Hepatocyte (in vitro differentiated cells): ENCODE data around the gene ADAMTS20. TPM values are rescaled to one million over a fixed set of nuclear protein-coding genes. Genes with fewer than 3 reads are reported as not detected.
A peak's percentile ranks its signal among the peaks of the same experiment; 100 is the strongest.

Experiments
- DNase-seq: peaks from one replicate; pipeline ENCODE4 v3.0.0-alpha.2; 2016; ENCODE audit warnings: low spot score
- H2AFZ ChIP-seq: fragments of 200-600 bp; sonication (generic); 2 replicates; pipeline ENCODE4 v1.6.0; 2016; ENCODE audit warnings: antibody characterized with exemption, mild to moderate bottlenecking
- H3K27ac ChIP-seq: fragments of 200-600 bp; sonication (generic); 2 replicates; pipeline ENCODE4 v1.5.1; 2016; ENCODE audit warnings: mild to moderate bottlenecking
- H3K27me3 ChIP-seq: fragments of 200-600 bp; sonication (generic); 2 replicates; pipeline ENCODE4 v1.6.1; 2016
- H3K36me3 ChIP-seq: fragments of 200-600 bp; sonication (generic); replicated peaks from 2 replicates; pipeline ENCODE4 v1.5.1; 2016; ENCODE audit warnings: low read depth; ENCODE audit not compliant: insufficient read depth
- H3K4me1 ChIP-seq: fragments of 200-600 bp; sonication (generic); 2 replicates; pipeline ENCODE4 v1.5.1; 2016; ENCODE audit warnings: mild to moderate bottlenecking, moderate library complexity; ENCODE audit not compliant: insufficient read depth
- H3K4me2 ChIP-seq: fragments of 200-600 bp; sonication (generic); 2 replicates; pipeline ENCODE4 v1.6.0; 2016
- H3K4me3 ChIP-seq: fragments of 200-600 bp; sonication (generic); 2 replicates; pipeline ENCODE4 v1.5.1; 2016; ENCODE audit warnings: mild to moderate bottlenecking
- H3K79me2 ChIP-seq: fragments of 200-600 bp; sonication (generic); 2 replicates; pipeline ENCODE4 v1.6.0; 2017; ENCODE audit warnings: mild to moderate bottlenecking
- H3K9me2 ChIP-seq: fragments of 200-600 bp; sonication (generic); replicated peaks from 2 replicates; pipeline ENCODE4 v1.6.0; 2017; ENCODE audit warnings: mild to moderate bottlenecking; ENCODE audit not compliant: insufficient read depth
- H3K9me3 ChIP-seq: fragments of 200-600 bp; sonication (generic); 2 replicates; pipeline ENCODE4 v1.5.1; 2016; ENCODE audit warnings: low read depth, mild to moderate bottlenecking
- H4K20me1 ChIP-seq: fragments of 200-600 bp; sonication (generic); 2 replicates; pipeline ENCODE4 v1.6.0; 2016; ENCODE audit warnings: mild to moderate bottlenecking; ENCODE audit not compliant: insufficient read depth, poor library complexity, severe bottlenecking
- CTCF ChIP-seq: fragments of 200-600 bp; sonication (generic); IDR thresholded peaks from 2 replicates; pipeline ENCODE4 v1.5.1; 2016; ENCODE audit warnings: antibody characterized with exemption, mild to moderate bottlenecking; ENCODE audit not compliant: poor library complexity
- EZH2 ChIP-seq: fragments of 200-600 bp; sonication (generic); IDR thresholded peaks from 2 replicates; pipeline ENCODE4 v1.6.1; 2016; ENCODE audit warnings: antibody characterized with exemption, mild to moderate bottlenecking, borderline replicate concordance
- EZH2phosphoT487 ChIP-seq: fragments of 200-600 bp; sonication (generic); IDR thresholded peaks from one replicate; pipeline ENCODE4 v1.6.1; 2018; ENCODE audit warnings: antibody characterized with exemption, mild to moderate bottlenecking, low read depth, moderate library complexity; ENCODE audit not compliant: unreplicated experiment, severe bottlenecking
- WGBS: methylation state at CpG from one replicate; pipeline ENCODE4 v1.1.6; 2016; ENCODE audit warnings: low lambda C conversion rate; ENCODE audit errors: missing lambda C conversion rate; 5-methylcytosine and 5-hydroxymethylcytosine counted together
- polyA plus RNA-seq: library from polyadenylated mRNA; unstranded; fragments of >200 nt; fragmentation: Nextera tagmentation; extraction: Ambion mirVana; gene quantifications from 2 replicates; pipeline ENCODE4 v1.2.1, GENCODE V29; 2016
- total RNA-seq: library from RNA; depleted of rRNA; stranded (reverse); fragments of >200 nt; gene quantifications from 2 replicates; pipeline ENCODE4 v1.2.3, GENCODE V29; 2014

ADAMTS20 gene
- total and polyA plus RNA-seq, 2 experiments from 2014 or later, result 0.47 to 1.2 TPM

DNA sequence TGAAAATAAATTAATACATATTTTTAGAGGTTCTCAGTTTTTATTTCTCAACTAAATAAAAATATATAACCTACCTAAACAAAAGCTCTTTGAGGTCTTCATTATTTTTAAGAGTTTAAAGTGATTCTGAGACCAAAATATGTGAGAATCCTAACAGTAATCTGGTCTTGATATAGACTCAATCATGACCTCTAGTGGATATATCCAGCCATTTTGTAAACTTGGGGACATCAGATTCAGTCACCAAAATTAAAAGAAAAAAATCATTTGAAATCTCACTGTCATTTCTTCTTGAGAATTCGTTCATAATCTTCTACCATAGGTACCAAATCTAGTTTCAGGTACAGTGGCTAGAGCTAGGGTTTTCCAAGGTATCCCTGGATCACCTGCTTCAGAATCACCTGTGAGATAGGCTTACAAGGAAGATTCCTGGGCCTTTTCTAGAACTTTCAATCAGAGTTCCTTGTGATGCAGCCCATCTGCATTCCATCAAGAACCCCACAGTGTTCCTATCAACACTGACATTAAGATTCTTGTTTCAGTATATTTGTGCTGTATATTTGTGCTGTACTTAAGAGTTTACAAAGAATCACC is 214.9 kb downstream of the ADAMTS20 start:
- TF ChIP-seq EZH2, result no peak
- TF ChIP-seq CTCF, result peak; percentile 65
- no peaks in the 10 kb centered on the region for H3K9me3 ChIP-seq
- no peaks in the 10 kb centered on the region for H4K20me1 ChIP-seq
- 48% methylated on average over 1 of the region's 1 CpG for WGBS
- no peak overlapping the region for H2AFZ ChIP-seq
- no peaks in the 10 kb centered on the region for H3K27me3 ChIP-seq
- H3K4me1 ChIP-seq, result peaks cover 15% of the 10 kb centered on the region
- H3K4me2 ChIP-seq, result no peak overlapping the region
- H3K27ac ChIP-seq, result no peak overlapping the region
- H3K4me3 ChIP-seq, result no peak overlapping the region
- no peaks in the 10 kb centered on the region for H3K79me2 ChIP-seq
- DNase-seq, result peak; percentile 21
- H3K9me2 ChIP-seq, result no peaks in the 10 kb centered on the region
- H3K36me3 ChIP-seq, result no peaks in the 10 kb centered on the region

- H3K4me1 ChIP-seq, result peaks cover 15% of the 10 kb centered on the region
- no peak overlapping the region for H3K27ac ChIP-seq
- no peak for DNase-seq
- no peaks in the 10 kb centered on the region for H3K9me2 ChIP-seq
- H3K9me3 ChIP-seq, result no peaks in the 10 kb centered on the region
- no peak overlapping the region for H3K4me3 ChIP-seq
- no peak for TF ChIP-seq EZH2
- TF ChIP-seq EZH2phosphoT487, result no peak
- TF ChIP-seq CTCF, result no peak
- no peaks in the 10 kb centered on the region for H3K36me3 ChIP-seq
- no peaks in the 10 kb centered on the region for H3K79me2 ChIP-seq
- H4K20me1 ChIP-seq, result no peaks in the 10 kb centered on the region
- WGBS, result 42% methylated on average over 2 of the region's 2 CpGs
- H2AFZ ChIP-seq, result no peak overlapping the region
- no peak overlapping the region for H3K4me2 ChIP-seq
- H3K27me3 ChIP-seq, result no peaks in the 10 kb centered on the region
These were observed 218.4 kb downstream of the ADAMTS20 start for GRCh38 chr12:43333644-43334043.

DNA sequence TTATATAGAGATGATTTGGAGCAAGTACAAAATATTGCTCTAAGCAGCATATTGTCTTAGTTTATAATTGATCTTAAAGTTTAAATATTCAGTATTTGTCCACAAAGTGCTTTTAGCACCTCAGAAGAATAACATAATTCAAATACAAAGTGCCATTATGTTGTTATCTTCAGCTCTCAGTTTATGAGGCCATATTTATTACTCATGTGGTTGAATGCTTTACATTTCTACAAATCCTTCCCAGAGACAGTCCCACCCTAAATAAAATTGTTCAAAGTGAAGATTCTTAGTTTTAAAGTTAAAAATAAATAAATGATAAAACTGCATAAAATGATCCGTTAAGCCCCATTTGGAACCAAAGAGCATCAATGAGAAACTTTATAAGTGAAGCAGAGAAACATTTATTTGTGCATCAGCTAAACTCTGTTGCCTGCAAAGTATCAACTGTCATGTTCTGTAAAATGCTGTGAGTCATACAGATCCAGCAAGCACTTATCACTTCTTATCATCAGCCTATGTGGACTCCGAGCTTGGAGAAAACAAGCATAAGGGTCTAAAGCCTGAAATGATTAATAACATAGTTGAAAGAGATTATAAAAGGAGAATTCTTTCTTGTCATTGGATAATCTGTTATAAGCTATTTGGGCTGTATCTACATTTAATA is 218.9 kb downstream of the ADAMTS20 start:
- DNase-seq, result peak; percentile 63
- Histone ChIP-seq H3K9me3 (no peaks in the 10 kb centered on the region), H3K79me2 (no peaks in the 10 kb centered on the region), H3K36me3 (no peaks in the 10 kb centered on the region), H3K4me1 (peaks cover 15% of the 10 kb centered on the region), H3K27me3 (no peaks in the 10 kb centered on the region), H4K20me1 (no peaks in the 10 kb centered on the region), H3K27ac (peak overlapping the region; percentile 49), H3K4me2 (no peak overlapping the region), H3K9me2 (no peaks in the 10 kb centered on the region), H3K4me3 (no peak overlapping the region), H2AFZ (no peak overlapping the region)
- WGBS, result 14% methylated on average over 2 of the region's 2 CpGs
- TF ChIP-seq EZH2, result no peak
- TF ChIP-seq EZH2phosphoT487, result no peak

DNA sequence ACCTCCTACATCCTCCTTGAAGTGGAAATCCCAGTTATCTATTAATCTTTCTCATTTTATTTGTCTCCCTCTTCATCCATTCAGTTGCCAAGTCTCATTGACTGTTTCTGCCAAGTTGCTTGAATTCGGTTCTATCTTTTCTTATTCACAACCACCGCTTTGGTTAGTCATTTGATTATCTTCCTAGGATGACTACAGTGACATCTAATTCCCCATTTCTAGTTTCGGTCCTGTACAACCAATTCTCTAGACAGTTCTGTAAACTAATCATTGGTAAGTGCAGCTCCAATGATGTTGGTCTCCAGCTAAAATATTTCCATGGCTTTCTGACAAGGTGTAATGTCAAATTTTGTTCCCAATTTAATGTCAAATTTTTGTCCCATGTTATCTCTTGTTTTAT is 220.1 kb downstream of the ADAMTS20 start:
- H3K27me3 ChIP-seq, result no peaks in the 10 kb centered on the region
- WGBS, result 87% methylated on average over 3 of the region's 3 CpGs
- H3K36me3 ChIP-seq, result no peaks in the 10 kb centered on the region
- peaks cover 15% of the 10 kb centered on the region for H3K4me1 ChIP-seq
- H2AFZ ChIP-seq, result no peak overlapping the region
- no peaks in the 10 kb centered on the region for H3K79me2 ChIP-seq
- no peaks in the 10 kb centered on the region for H3K9me2 ChIP-seq
- H3K9me3 ChIP-seq, result no peaks in the 10 kb centered on the region
- H3K4me3 ChIP-seq, result no peak overlapping the region
- no peak for TF ChIP-seq CTCF
- H3K27ac ChIP-seq, result peak overlapping the region; percentile 49
- DNase-seq, result no peak
- no peaks in the 10 kb centered on the region for H4K20me1 ChIP-seq
- H3K4me2 ChIP-seq, result no peak overlapping the region
